SH-SY5Y (cell line): Measurements from ENCODE around the gene JAKMIP3.

Source experiments
- GATA2 ChIP-seq: IDR thresholded peaks from 2 replicates; pipeline ENCODE4 v1.6.1; 2011; ENCODE audit warnings: mild to moderate bottlenecking, low read depth, low read length
- GATA3 ChIP-seq: IDR thresholded peaks from 2 replicates; pipeline ENCODE4 v1.6.1; 2011; ENCODE audit warnings: low read depth, mild to moderate bottlenecking, low read length, moderate library complexity

Gene JAKMIP3

GRCh38 chr10:132065491-132066105 is at the start of gene JAKMIP3:
Gene JAKMIP3 (plus strand): TSS chr10:132065946. CDS start chr10:132104809, 38,863 bp downstream.
- TF ChIP-seq GATA2: no peak
- no peak for TF ChIP-seq GATA3

- TF ChIP-seq GATA3 (no peak), GATA2 (no peak)
Observed at GRCh38 chr10:132016514-132016913, 49.2 kb upstream of the JAKMIP3 start.

- TF ChIP-seq GATA3 (no peak), GATA2 (no peak)
Observed at GRCh38 chr10:132018446-132018845, 47.3 kb upstream of the JAKMIP3 start.

- TF ChIP-seq GATA3: no peak
- no peak for TF ChIP-seq GATA2
Observed at GRCh38 chr10:132019366-132019765, 46.4 kb upstream of the JAKMIP3 start.

- no peak for TF ChIP-seq GATA2
- TF ChIP-seq GATA3: no peak
Observed at GRCh38 chr10:132020456-132020855, 45.3 kb upstream of the JAKMIP3 start.

GRCh38 chr10:132021046-132021445 is 44.7 kb upstream of the JAKMIP3 start:
- TF ChIP-seq GATA3: no peak
- no peak for TF ChIP-seq GATA2

- TF ChIP-seq GATA2 (no peak), GATA3 (no peak)
Observed at GRCh38 chr10:132021504-132022143, 44.1 kb upstream of the JAKMIP3 start.

GRCh38 chr10:132022241-132022640 is 43.5 kb upstream of the JAKMIP3 start:
- TF ChIP-seq GATA2 (no peak), GATA3 (no peak)

GRCh38 chr10:132023092-132023811 is 42.5 kb upstream of the JAKMIP3 start:
- no peak for TF ChIP-seq GATA2

GRCh38 chr10:132027423-132027983 is 38.2 kb upstream of the JAKMIP3 start:
- no peak for TF ChIP-seq GATA3
- TF ChIP-seq GATA2: no peak

- no peak for TF ChIP-seq GATA2
- no peak for TF ChIP-seq GATA3
Observed at GRCh38 chr10:132028706-132029105, 37.0 kb upstream of the JAKMIP3 start.

GRCh38 chr10:132030898-132031463 is 34.8 kb upstream of the JAKMIP3 start:
- TF ChIP-seq GATA2 (no peak), GATA3 (no peak)

- TF ChIP-seq GATA3 (no peak), GATA2 (no peak)
Observed at GRCh38 chr10:132033632-132034031, 32.1 kb upstream of the JAKMIP3 start.

- no peak for TF ChIP-seq GATA3
- no peak for TF ChIP-seq GATA2
Observed at GRCh38 chr10:132035476-132035875, 30.3 kb upstream of the JAKMIP3 start.
